GM19239 (cell line): Measurements from ENCODE around the gene QSOX1.
A peak's percentile ranks its signal among the peaks of the same experiment; 100 is the strongest.
"Not testable (repeated sequence)": the region's sequence is repeated elsewhere in the genome, so short reads cannot be mapped to it uniquely, and the experiment has no call there.

Experiments used
- DNase-seq: peaks from one replicate; pipeline ENCODE4 v3.0.0; 2011; ENCODE audit warnings: low spot score; ENCODE audit not compliant: insufficient read length
- FAIRE-seq: peaks from 2 replicates; lab custom pipeline; 2011; peaks lifted over from hg19 to GRCh38; lab: Jason Lieb, UNC

Gene QSOX1

DNA sequence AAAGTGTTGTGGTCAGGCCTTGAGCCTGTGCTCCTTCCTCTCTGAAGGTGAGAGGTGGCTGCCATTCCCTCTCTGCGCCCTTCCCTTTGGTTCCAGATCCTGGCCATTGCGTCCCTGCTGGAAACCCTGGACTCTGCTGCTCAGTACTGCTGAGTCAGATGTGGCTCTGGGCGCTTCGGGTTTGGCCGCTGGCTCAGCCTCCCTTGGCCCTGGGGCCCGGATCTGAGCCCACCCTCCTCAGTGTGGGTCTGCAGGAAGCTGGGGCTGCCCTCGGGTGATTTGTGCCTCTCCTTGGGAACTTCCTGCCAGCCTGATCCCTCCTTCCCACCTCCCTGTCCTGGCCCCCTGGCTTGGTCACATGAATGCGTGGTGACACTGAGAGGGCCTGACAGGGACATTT is 32.2 kb downstream of the QSOX1 start:
- DNase-seq (no peak), FAIRE-seq (no peak)

DNA sequence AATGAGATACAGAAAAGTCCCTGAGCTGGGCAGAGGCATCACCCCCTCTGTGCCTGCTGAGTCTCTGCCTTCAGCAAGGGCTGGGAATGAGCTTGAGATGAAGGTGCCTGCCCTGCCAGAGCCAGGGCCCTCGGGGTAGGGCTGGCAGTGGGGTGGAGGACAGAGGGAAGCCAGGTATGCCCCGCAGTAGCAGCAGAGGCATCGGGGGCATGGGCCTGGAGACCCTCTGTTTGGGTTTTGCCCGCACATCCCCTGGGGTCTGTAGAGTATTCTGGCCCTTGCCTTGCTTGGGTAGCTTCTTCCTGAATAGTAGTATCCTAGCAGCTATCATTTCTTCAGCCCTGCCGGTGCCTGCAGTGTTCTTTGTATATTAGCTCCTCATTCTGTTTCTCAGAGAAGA is 33.0 kb downstream of the QSOX1 start:
- DNase-seq = no peak
- no peak for FAIRE-seq

DNA sequence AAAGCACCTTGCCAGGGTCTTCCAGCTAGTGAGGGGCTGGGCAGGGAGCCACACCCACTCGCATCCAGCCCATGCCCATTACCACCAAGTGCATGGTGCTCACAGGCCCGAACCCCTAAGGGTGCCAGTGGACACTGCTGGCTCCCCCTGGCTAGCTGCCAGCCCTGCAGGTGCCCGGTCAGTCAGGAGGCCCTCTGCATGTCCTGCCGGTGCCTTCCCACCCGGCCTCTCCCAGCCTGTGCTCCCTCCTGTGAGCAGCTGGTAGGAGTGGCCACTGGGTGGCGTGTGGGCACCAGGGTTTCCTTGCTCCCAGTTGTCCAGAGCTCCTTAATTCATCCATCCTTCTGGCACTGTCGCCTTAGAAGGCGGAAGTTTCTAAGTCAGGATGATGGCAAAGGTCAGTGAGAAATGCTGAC is 33.4 kb downstream of the QSOX1 start:
- FAIRE-seq (no peak), DNase-seq (peak; percentile 36)

- no peak for FAIRE-seq
These were observed 34.1 kb downstream of the QSOX1 start for GRCh38 chr1:180188684-180189175.

DNA sequence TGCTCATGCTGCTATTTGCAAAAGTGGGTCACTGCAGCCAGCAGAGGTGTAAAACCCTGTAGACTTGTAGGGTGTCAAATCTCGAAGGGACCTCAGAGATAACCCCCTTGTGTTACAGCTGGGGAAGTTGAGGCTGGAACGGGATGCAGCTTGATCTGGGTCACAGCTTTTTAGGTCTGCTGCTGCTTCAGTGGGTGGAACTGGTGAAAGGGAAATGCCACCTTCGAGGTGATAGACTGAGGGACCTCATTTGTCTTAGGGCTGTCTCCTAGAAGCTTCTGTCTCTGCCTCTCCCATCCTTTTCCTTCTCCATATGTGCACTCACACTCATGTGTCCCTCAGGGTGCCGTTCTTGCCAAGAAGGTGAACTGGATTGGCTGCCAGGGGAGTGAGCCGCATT is 35.4 kb downstream of the QSOX1 start:
- no peak for DNase-seq
- no peak for FAIRE-seq

More at GRCh38 chr1:180188684-180189175, 34.1 kb downstream of the QSOX1 start:
- no peak for DNase-seq

DNA sequence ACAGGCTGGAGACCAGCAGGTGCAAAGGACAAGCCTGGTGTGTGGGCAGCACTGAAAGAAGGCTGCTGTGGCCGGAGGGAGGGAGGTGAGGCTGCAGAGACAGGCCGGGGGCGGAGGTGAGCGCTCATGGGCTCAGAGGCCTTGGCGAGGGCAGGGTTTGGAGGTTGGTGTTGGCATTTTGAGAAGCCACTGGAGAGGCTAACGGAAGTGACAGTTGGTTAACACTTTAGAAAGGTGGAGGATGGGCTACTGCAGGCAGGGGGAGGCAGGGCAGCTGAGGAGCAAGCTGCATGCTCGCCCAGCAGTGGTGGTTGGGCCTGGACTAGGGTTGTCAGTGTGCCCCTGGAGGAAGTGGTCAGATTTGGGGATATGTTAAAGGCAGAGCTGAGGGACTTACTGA is 37.5 kb downstream of the QSOX1 start:
- FAIRE-seq = no peak
- DNase-seq = no peak

DNA sequence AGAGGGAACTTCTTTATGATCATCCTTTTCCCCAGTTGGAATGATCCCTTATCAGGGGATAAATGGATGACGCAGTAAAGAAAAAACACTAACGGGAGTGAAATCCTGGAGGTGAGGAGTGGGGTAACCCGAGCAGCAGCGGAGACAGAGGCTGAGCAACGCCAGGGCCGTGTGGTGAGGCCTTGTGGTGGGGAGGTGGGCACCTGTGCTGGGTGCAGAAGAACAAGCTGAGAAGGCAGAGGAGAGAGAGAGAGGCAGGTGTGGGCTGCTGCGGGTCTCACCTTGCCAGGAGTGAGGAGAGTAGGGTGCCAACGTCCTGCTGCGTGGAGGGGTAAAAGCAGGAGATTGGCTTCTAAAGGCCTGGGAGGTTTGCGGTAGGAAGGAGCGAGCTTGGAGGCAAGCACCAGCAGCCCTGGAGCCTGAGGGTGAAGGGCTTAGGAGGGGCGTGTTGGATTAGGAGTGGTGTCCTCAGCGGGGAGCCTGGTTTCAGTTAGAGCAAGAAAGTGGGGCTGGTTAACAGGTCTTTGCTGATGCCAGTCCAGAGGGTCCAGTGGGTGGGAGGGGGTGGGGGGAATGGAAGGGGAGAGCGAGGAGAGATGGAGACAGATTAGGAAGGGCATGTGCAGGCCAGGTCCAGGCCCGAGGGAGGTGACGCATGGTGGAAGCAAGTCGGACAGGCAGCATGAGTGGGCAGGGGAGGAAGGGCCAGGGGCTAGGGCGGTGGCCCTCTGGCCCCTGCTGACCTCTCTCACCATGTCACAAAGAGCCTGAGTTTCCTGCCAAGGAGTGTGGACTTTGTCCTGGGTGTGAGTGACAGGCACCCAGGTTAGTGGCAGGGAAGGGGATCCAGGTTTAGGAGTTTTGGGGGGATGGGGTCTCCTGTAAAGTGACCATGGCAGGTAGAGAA is 38.7 kb downstream of the QSOX1 start:
- DNase-seq (no peak), FAIRE-seq (no peak)

GRCh38 chr1:180194048-180194425 is 39.4 kb downstream of the QSOX1 start:
- FAIRE-seq (no peak), DNase-seq (no peak)

DNA sequence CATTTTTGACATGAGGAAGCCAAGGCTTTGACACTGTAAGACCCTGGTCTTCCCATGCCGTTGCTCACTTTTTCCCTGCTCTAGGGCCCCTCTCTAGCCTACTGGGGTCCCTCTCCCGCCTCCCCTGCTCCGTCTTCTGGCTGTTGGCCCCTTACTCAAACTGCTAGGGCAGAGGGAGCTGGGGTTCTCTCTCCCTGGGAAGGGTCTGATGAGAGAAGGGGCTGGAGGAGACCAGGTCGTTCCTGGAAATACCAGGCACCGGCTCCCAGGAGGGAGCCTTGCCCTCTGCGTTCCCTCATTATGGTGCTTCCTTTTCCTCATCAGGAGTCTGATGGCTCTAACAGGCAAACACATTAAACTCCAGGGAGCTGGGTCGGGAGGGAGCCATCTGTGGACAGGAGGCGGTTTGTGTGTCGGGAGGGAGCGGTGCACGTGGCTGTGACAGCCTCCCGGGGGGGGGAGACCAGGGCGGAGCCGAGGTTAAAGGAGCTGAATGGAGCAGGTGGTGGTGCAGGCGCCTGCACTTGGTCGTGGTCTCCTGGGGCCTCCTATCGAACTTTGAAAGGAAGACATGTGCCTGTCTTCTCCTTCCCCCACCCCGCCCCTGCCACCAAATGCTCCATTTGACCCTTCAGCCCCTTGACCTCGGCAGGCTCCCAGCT is 40.0 kb downstream of the QSOX1 start:
- DNase-seq = no peak
- no peak for FAIRE-seq

- FAIRE-seq (no peak), DNase-seq (no peak)
These were observed 40.7 kb downstream of the QSOX1 start for GRCh38 chr1:180195401-180195800.

- no peak for FAIRE-seq
These were observed 41.2 kb downstream of the QSOX1 start for GRCh38 chr1:180195916-180196315.

DNA sequence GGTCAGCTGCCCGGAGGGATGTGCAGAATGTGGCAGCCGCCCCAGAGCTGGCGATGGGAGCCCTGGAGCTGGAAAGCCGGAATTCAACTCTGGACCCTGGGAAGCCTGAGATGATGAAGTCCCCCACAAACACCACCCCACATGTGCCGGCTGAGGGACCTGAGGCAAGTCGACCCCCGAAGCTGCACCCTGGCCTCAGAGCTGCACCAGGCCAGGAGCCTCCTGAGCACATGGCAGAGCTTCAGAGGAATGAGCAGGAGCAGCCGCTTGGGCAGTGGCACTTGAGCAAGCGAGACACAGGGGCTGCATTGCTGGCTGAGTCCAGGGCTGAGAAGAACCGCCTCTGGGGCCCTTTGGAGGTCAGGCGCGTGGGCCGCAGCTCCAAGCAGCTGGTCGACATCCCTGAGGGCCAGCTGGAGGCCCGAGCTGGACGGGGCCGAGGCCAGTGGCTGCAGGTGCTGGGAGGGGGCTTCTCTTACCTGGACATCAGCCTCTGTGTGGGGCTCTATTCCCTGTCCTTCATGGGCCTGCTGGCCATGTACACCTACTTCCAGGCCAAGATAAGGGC is 41.9 kb downstream of the QSOX1 start:
- DNase-seq (no peak), FAIRE-seq (no peak)

More at GRCh38 chr1:180195916-180196315, 41.2 kb downstream of the QSOX1 start:
- DNase-seq = no peak

- FAIRE-seq = no peak
- DNase-seq = no peak
These were observed 42.6 kb downstream of the QSOX1 start for GRCh38 chr1:180197231-180197630.

DNA sequence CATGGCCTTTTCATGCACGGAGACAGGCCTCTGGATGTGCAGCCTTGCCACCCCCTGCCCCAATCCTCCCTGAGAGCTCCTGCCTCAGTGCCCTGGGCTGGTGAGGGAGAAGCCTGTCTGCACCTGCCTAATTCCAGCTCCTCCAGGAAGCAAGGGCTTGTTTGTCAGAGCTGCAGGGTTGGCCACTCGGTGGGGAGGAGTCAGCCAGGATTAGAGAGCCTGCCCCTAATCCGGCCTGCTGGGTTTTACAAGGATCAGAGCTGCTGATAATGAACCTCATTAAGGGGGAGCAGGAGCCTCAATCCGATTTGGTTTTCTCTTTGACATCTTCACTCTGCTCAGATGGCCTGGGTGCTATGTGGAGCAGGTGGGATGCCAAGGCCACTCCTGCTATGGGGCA is 43.5 kb downstream of the QSOX1 start:
- no peak for DNase-seq
- no peak for FAIRE-seq

- FAIRE-seq (no peak), DNase-seq (no peak)
These were observed 43.9 kb downstream of the QSOX1 start for GRCh38 chr1:180198611-180199010.

DNA sequence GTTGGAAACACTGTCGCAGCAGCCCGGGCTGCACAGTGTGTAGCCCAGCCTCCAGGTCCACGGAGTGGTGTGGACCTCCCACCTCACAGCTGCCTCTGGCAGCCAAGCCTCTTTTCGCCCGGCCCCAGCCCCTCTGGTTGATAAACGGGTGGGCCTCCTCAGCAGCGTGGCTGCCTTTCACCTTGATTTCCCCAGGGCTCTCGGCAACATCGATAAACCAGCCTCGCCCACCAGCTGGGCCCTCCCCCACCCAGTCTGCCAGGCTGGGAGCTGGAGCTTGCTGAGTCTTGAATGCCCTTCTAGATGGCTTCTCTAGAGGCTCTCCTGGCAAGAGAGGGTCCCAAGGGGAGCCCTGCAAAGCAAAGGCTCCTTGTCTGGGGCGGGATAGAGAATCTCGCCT is 44.3 kb downstream of the QSOX1 start:
- no peak for DNase-seq
- no peak for FAIRE-seq

- DNase-seq (no peak), FAIRE-seq (no peak)
These were observed 47.0 kb downstream of the QSOX1 start for GRCh38 chr1:180201451-180202200.

DNA sequence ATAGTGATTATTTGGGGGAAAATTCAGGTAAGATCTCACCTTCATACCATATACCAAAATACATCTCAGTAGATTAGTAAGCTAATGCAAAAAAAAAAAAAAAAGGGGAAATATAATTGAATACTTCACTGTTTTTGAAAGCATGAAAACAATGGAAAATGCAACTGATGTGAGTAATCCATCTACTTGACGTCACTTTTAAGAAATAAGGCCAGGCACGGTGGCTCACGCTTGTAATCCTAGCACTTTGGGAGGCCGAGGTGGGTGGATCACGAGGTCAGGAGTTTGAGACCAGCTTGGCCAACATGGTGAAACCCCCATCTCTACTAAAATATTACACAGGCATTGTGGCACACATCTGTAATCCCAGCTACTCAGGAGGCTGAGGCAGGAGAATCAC is 47.9 kb downstream of the QSOX1 start:
- not testable (repeated sequence) for DNase-seq, FAIRE-seq

- FAIRE-seq (no peak), DNase-seq (no peak)
These were observed 49.6 kb downstream of the QSOX1 start for GRCh38 chr1:180204231-180204630.

DNA sequence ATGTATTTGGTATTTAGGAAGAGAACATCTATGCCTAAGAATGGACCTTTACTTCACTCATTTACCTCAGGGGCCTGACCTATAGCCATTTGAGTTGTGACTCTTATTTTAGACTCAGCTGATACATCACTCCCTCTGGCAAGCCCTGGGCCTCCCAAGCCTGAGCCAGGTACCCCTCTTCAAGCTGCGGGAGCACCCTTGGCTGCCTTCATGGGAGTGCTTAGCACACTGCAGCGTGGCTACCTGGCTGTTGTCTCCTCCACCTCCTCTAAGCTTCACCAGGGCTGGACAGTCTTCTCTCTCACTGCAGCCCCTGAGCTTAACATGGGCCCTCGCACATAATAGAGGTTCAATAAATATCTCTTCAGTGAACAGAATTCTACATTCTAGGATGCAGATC is 51.9 kb downstream of the QSOX1 start:
- DNase-seq (no peak), FAIRE-seq (no peak)
